Measurements from ENCODE around the gene RPTOR. TPM values are rescaled to one million over a fixed set of nuclear protein-coding genes. Genes with fewer than 3 reads are reported as not detected.

The RPTOR gene
- polyA plus RNA-seq, 1 donor (not counting 4 experiments of a cell fraction or from before 2014, with no cell fraction given): 4.0 TPM

- H3K9ac ChIP-seq (ENCODE audit: control insufficient read depth, extremely low read depth, insufficient read depth, low read length): no peak overlapping the region
- H3K9me1 ChIP-seq (ENCODE audit: control insufficient read depth, extremely low read depth, insufficient read depth, low read length): no peaks in the 10 kb centered on the region
- H4K20me1 ChIP-seq (ENCODE audit: control insufficient read depth, extremely low read depth, insufficient read depth, low read length): no peaks in the 10 kb centered on the region
- FAIRE-seq: no peak
- DNase-seq (ENCODE audit: low read depth, low spot score): no peak
- dilution Hi-C loops (cut with MboI; ENCODE audit: extremely low pct_ligation_motif_present, low sequenced_read_pairs): no loop called here
- no peaks in the 10 kb centered on the region for H3K36me3 ChIP-seq (ENCODE audit: control insufficient read depth in 2 of 2, extremely low read depth in 1 of 2, insufficient read depth in 2 of 2, low read length in 2 of 2)
- H3K4me1 ChIP-seq (ENCODE audit: control insufficient read depth, extremely low read depth, insufficient read depth, low read length): no peaks in the 10 kb centered on the region
- H2AFZ ChIP-seq (ENCODE audit: control insufficient read depth, low read length): no peak overlapping the region
- H3K4me2 ChIP-seq (ENCODE audit: control insufficient read depth, extremely low read depth, insufficient read depth, low read depth, low read length): no peak overlapping the region
- H3K27me3 ChIP-seq (ENCODE audit: control insufficient read depth, extremely low read depth, insufficient read depth, low read length): peaks cover 5% of the 10 kb centered on the region
- no peaks in the 10 kb centered on the region for H3K9me3 ChIP-seq (ENCODE audit: control insufficient read depth, low read depth, low read length)
- no peak overlapping the region for H3K27ac ChIP-seq (ENCODE audit: control insufficient read depth, insufficient read depth, low read length)
- TF ChIP-seq, protein P1, sequence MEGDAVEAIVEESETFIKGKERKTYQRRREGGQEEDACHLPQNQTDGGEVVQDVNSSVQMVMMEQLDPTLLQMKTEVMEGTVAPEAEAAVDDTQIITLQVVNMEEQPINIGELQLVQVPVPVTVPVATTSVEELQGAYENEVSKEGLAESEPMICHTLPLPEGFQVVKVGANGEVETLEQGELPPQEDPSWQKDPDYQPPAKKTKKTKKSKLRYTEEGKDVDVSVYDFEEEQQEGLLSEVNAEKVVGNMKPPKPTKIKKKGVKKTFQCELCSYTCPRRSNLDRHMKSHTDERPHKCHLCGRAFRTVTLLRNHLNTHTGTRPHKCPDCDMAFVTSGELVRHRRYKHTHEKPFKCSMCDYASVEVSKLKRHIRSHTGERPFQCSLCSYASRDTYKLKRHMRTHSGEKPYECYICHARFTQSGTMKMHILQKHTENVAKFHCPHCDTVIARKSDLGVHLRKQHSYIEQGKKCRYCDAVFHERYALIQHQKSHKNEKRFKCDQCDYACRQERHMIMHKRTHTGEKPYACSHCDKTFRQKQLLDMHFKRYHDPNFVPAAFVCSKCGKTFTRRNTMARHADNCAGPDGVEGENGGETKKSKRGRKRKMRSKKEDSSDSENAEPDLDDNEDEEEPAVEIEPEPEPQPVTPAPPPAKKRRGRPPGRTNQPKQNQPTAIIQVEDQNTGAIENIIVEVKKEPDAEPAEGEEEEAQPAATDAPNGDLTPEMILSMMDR (optimal IDR thresholded peaks at IDR 0.05 in 1 of 3, IDR thresholded peaks at IDR 0.05 in 1 of 3, conservative IDR thresholded peaks at IDR 0.05 in 1 of 3; ENCODE audit: extremely low read depth in 1 of 3, insufficient read depth in 2 of 3, low read length in 3 of 3): peak in 2 of 3 experiments; percentile 50 to 82
- TF ChIP-seq EZH2 (IDR thresholded peaks at IDR 0.05; ENCODE audit: low read length): no peak
- H3K4me3 ChIP-seq (ENCODE audit: control insufficient read depth in 2 of 3, extremely low read depth in 1 of 3, insufficient read depth in 2 of 3, low read depth in 1 of 3, low read length in 3 of 3): no peak overlapping the region
- H3K79me2 ChIP-seq (ENCODE audit: control insufficient read depth, insufficient read depth, low read length): no peaks in the 10 kb centered on the region
Measured at GRCh38 chr17:80981062-80981902, 436.6 kb downstream of the RPTOR start.

- Histone ChIP-seq H3K9me3 (ENCODE audit: control insufficient read depth, low read depth, low read length) (no peaks in the 10 kb centered on the region), H3K9me1 (ENCODE audit: control insufficient read depth, extremely low read depth, insufficient read depth, low read length) (no peaks in the 10 kb centered on the region), H3K4me3 (ENCODE audit: control insufficient read depth in 2 of 3, extremely low read depth in 1 of 3, insufficient read depth in 2 of 3, low read depth in 1 of 3, low read length in 3 of 3) (no peak overlapping the region), H3K27me3 (ENCODE audit: control insufficient read depth, extremely low read depth, insufficient read depth, low read length) (peaks cover 6% of the 10 kb centered on the region), H3K36me3 (ENCODE audit: control insufficient read depth in 2 of 2, extremely low read depth in 1 of 2, insufficient read depth in 2 of 2, low read length in 2 of 2) (no peaks in the 10 kb centered on the region), H4K20me1 (ENCODE audit: control insufficient read depth, extremely low read depth, insufficient read depth, low read length) (no peaks in the 10 kb centered on the region), H3K27ac (ENCODE audit: control insufficient read depth, insufficient read depth, low read length) (no peak overlapping the region), H3K9ac (ENCODE audit: control insufficient read depth, extremely low read depth, insufficient read depth, low read length) (no peak overlapping the region), H3K79me2 (ENCODE audit: control insufficient read depth, insufficient read depth, low read length) (no peaks in the 10 kb centered on the region), H2AFZ (ENCODE audit: control insufficient read depth, low read length) (no peak overlapping the region), H3K4me2 (ENCODE audit: control insufficient read depth, extremely low read depth, insufficient read depth, low read depth, low read length) (no peak overlapping the region), H3K4me1 (ENCODE audit: control insufficient read depth, extremely low read depth, insufficient read depth, low read length) (no peaks in the 10 kb centered on the region)
- no peak for TF ChIP-seq EZH2 (IDR thresholded peaks at IDR 0.05; ENCODE audit: low read length)
- TF ChIP-seq, protein P1 (optimal IDR thresholded peaks at IDR 0.05 in 1 of 3, IDR thresholded peaks at IDR 0.05 in 1 of 3, conservative IDR thresholded peaks at IDR 0.05 in 1 of 3; ENCODE audit: extremely low read depth in 1 of 3, insufficient read depth in 2 of 3, low read length in 3 of 3): no peak
- DNase-seq (ENCODE audit: low read depth, low spot score) (no peak), FAIRE-seq (no peak)
- dilution Hi-C loops (cut with MboI; ENCODE audit: extremely low pct_ligation_motif_present, low sequenced_read_pairs): no loop called here
Measured at GRCh38 chr17:80981929-80982425, 437.3 kb downstream of the RPTOR start.

Measured in keratinocyte (primary cell).